ENCODE data around the gene PTPN23.

DNA sequence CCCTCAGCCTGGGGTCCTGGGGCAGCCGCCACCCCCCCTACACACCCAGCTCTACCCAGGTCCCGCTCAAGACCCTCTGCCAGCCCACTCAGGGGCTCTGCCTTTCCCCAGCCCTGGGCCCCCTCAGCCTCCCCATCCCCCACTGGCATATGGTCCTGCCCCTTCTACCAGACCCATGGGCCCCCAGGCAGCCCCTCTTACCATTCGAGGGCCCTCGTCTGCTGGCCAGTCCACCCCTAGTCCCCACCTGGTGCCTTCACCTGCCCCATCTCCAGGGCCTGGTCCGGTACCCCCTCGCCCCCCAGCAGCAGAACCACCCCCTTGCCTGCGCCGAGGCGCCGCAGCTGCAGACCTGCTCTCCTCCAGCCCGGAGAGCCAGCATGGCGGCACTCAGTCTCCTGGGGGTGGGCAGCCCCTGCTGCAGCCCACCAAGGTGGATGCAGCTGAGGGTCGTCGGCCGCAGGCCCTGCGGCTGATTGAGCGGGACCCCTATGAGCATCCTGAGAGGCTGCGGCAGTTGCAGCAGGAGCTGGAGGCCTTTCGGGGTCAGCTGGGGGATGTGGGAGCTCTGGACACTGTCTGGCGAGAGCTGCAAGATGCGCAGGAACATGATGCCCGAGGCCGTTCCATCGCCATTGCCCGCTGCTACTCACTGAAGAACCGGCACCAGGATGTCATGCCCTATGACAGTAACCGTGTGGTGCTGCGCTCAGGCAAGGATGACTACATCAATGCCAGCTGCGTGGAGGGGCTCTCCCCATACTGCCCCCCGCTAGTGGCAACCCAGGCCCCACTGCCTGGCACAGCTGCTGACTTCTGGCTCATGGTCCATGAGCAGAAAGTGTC lies 30.2 kb downstream of the PTPN23 start:
- TF ChIP-seq, protein P1, sequence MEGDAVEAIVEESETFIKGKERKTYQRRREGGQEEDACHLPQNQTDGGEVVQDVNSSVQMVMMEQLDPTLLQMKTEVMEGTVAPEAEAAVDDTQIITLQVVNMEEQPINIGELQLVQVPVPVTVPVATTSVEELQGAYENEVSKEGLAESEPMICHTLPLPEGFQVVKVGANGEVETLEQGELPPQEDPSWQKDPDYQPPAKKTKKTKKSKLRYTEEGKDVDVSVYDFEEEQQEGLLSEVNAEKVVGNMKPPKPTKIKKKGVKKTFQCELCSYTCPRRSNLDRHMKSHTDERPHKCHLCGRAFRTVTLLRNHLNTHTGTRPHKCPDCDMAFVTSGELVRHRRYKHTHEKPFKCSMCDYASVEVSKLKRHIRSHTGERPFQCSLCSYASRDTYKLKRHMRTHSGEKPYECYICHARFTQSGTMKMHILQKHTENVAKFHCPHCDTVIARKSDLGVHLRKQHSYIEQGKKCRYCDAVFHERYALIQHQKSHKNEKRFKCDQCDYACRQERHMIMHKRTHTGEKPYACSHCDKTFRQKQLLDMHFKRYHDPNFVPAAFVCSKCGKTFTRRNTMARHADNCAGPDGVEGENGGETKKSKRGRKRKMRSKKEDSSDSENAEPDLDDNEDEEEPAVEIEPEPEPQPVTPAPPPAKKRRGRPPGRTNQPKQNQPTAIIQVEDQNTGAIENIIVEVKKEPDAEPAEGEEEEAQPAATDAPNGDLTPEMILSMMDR (IDR thresholded peaks at IDR 0.05), result no peak
- TF ChIP-seq POLR2A (IDR thresholded peaks at IDR 0.05), result no peak

Measured in testis (tissue), 2 donors.